GM10248 (cell line): Measurements from ENCODE around the gene DISC1.

Experiments
- CTCF ChIA-PET: fragments of 300-600 bp; sonication (Branson Sonifier 250); formaldehyde crosslinking; extraction: SDS; loops from one replicate; lab custom pipeline; 2021; ENCODE audit warnings: antibody characterized with exemption; lab: Yijun Ruan, JAX
- POLR2A ChIA-PET: fragments of 350-650 bp; sonication (Branson Sonifier 250); formaldehyde crosslinking; extraction: SDS; loops from one replicate; lab custom pipeline; 2020; ENCODE audit warnings: antibody characterized with exemption; lab: Yijun Ruan, JAX
- DNase-seq: peaks from one replicate; pipeline ENCODE4 v3.0.0; 2012; ENCODE audit errors: extremely low spot score
- TF ChIP-seq, protein P1 (sequence below): IDR thresholded peaks from 2 replicates; pipeline ENCODE4 v1.5.1; 2012; ENCODE audit warnings: mild to moderate bottlenecking, low read depth; ENCODE audit errors: extremely low read depth, missing control alignments, control extremely low read depth

Gene DISC1

DNA sequence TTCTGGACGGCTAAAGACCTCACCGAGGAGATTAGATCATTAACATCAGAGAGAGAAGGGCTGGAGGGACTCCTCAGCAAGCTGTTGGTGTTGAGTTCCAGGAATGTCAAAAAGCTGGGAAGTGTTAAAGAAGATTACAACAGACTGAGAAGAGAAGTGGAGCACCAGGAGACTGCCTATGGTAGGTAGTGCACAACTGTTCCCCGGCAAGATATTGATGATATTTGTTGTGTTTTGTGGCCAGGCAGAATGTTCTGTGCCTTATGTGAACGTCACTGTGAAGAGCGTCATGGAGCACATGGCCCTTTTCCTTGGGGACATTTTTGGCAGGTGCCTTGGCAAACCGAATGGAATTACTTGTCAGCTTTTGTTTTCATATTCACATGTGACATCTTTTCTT lies 191.7 kb downstream of the DISC1 start:
- TF ChIP-seq, protein P1, sequence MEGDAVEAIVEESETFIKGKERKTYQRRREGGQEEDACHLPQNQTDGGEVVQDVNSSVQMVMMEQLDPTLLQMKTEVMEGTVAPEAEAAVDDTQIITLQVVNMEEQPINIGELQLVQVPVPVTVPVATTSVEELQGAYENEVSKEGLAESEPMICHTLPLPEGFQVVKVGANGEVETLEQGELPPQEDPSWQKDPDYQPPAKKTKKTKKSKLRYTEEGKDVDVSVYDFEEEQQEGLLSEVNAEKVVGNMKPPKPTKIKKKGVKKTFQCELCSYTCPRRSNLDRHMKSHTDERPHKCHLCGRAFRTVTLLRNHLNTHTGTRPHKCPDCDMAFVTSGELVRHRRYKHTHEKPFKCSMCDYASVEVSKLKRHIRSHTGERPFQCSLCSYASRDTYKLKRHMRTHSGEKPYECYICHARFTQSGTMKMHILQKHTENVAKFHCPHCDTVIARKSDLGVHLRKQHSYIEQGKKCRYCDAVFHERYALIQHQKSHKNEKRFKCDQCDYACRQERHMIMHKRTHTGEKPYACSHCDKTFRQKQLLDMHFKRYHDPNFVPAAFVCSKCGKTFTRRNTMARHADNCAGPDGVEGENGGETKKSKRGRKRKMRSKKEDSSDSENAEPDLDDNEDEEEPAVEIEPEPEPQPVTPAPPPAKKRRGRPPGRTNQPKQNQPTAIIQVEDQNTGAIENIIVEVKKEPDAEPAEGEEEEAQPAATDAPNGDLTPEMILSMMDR = no peak
- no peak for DNase-seq
- ChIA-PET CTCF (interaction anchor here (2.3 kb wide), 1 partner anchor 62 kb away, joined by 6 read pairs; no protein-coding TSS in a partner anchor), POLR2A (no interaction called here)

DNA sequence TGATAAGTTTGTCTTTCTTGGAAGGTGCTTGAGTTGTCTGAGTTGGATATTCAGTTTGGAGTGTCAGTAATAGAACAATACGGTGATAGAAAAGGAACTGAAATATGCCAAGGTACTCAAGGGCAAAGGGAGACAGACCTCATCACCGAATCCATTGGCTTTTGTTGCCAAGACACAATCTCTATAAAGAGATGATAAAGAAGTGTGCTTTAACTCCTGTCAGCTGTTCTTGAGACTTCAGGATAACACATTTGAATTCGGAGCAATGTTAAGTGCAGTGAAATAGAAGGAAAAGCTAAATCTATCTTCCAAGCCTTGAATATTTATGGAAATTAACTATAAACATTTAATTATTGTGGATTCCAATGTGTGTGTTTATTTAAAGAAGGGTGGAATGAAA lies 194.7 kb downstream of the DISC1 start:
- POLR2A ChIA-PET = no interaction called here
- CTCF ChIA-PET = interaction anchor here (2.4 kb wide), 1 partner anchor 65 kb away, joined by 7 read pairs; no protein-coding TSS in a partner anchor
- DNase-seq = no peak
- TF ChIP-seq, protein P1 = no peak

GRCh38 chr1:231822041-231822440 lies 195.5 kb downstream of the DISC1 start:
- ChIA-PET POLR2A (no interaction called here), CTCF (interaction anchor here (2.4 kb wide), 1 partner anchor 66 kb away, joined by 7 read pairs; no protein-coding TSS in a partner anchor)
- TF ChIP-seq, protein P1 = no peak
- no peak for DNase-seq

DNA sequence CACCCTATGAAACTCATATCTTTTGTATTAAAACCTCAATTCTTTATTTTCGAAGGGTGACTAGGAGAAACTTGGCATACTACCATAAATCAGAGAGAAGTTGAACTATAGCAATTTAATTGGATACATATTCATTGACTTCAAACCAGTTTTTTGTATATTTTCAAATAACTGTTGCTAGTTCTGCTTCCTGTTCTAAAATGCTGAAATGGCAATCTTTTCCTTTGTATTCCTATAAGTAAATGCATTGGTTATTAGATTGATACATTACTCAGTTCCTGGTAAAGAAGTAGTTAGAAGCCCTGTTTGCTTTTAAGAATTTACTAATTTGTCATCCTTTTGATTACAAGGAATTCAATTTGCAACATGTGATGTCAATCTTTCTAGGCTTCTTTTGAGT lies 200.0 kb downstream of the DISC1 start:
- DNase-seq = no peak

DNA sequence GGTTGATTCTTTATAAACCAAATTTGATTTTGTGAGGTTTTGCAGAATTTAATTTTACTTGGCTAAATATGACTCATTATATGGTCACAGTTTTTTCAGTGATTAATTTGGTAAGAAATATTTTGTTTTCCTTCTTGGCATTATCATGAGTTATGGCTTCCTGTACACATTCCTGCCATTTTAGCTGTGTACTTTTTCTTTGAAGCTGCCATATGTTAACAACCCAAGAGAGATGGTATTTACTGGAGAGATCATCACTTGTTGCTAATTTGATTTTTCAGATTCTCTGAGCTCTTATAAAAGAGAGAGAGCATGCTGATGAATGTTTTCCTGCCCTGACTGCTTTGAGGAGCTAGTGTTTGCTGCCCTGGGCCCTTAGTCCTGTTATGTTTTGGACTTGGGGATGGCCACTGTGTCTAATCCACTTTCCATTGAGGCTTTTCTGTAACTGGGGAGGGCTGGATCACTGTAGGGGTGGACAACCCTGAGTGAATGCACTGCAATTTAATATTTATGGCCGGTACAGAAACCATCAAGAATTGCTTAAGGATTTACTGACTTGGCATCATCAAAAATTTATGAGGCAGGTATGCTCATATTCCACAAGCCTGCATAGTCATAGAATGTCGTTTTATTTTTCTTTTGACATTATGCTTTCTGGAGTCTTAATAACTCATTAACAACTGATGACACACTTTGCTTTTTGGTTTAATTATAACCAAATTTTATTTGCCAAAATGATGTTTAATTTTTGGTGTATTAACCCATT lies 200.9 kb downstream of the DISC1 start:
- TF ChIP-seq, protein P1 = no peak
- DNase-seq = no peak
- ChIA-PET POLR2A (no interaction called here), CTCF (no interaction called here)

More for the DNA sequence above, 200.0 kb downstream of the DISC1 start:
- ChIA-PET CTCF (no interaction called here), POLR2A (no interaction called here)
- TF ChIP-seq, protein P1 = no peak

- no peak for DNase-seq
Measured at GRCh38 chr1:231828182-231828920, 201.8 kb downstream of the DISC1 start.

More at GRCh38 chr1:231828182-231828920, 201.8 kb downstream of the DISC1 start:
- TF ChIP-seq, protein P1 = no peak
- CTCF ChIA-PET = no interaction called here
- POLR2A ChIA-PET = no interaction called here
